Colonic mucosa (tissue), 4 donors: ENCODE data around the gene MCTP1. TPM values are rescaled to one million over a fixed set of nuclear protein-coding genes. Genes with fewer than 3 reads are reported as not detected.
A peak's percentile ranks its signal among the peaks of the same experiment; 100 is the strongest.

Experiments
- DNase-seq: peaks from one replicate; pipeline ENCODE4 v3.0.0-alpha.2; 2020
- H3K27ac ChIP-seq: fragments of 200-600 bp; one replicate; pipeline ENCODE4 v1.8.0; 2021
- H3K27me3 ChIP-seq: fragments of 200-600 bp; one replicate; pipeline ENCODE4 v1.8.0; 2021
- H3K36me3 ChIP-seq: fragments of 200-600 bp; one replicate; pipeline ENCODE4 v1.8.0; 2021
- H3K4me1 ChIP-seq: fragments of 200-600 bp; one replicate; pipeline ENCODE4 v1.8.0; 2021; ENCODE audit warnings: mild to moderate bottlenecking
- H3K4me3 ChIP-seq: fragments of 200-600 bp; one replicate; pipeline ENCODE4 v1.8.0; 2021
- H3K9ac ChIP-seq, 2 donors: one replicate each; pipeline ENCODE4 v1.7.0; 2013; ENCODE audit warnings: control low read depth in 2 of 2, low read depth in 2 of 2, low read length in 2 of 2
- H3K9me3 ChIP-seq: fragments of 200-600 bp; one replicate; pipeline ENCODE4 v1.8.0; 2021
- intact Hi-C: fragments of 100-400 bp; cut with DNase I; formaldehyde crosslinking; loops from one replicate; pipeline ENCODE4 v1.14.1; 2022
- total RNA-seq, 2 donors: library from RNA; stranded (reverse); fragmentation: NEBNext Ultra II Directional in 1 of 2; extraction: Animal tissue kit (Norgen Biotek cat#: 25700) in 1 of 2; gene quantifications; one replicate each; pipeline ENCODE4 v1.2.1, GENCODE V29; 2021
- TF ChIP-seq, protein P1 (sequence below): fragments of 200-600 bp; IDR thresholded peaks from one replicate; pipeline ENCODE4 v1.8.0; 2022; ENCODE audit warnings: antibody characterized with exemption, mild to moderate bottlenecking
- donor health status: healthy.
- donor health status: DM: no; HTN: no; CAD: no.
- donor health status: DM: no; HTN: no; CAD: no.

The MCTP1 gene
- total RNA-seq, 2 donors from 2014 or later = 2.8 to 10.3 TPM

DNA sequence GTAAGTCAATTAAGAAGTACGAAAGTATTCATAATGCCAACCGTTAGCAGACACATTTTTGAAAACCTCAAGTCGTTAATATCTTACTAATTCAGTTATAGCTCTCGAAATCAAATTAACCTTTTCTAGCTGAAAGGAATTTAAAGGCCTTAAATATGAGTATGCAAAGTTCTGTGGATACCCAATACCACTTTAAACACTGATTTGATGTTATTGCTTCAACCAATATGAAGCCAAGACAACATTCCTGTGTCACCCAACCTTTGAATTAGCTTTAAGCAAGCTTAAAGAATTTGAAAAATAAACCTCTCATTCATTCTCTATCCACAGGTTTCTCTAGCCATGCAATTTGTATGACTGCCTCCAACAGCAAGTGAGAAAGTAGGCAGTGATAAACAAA is 204.5 kb downstream of the MCTP1 start:
- peak overlapping the region; percentile 8 for H3K4me3 ChIP-seq

DNA sequence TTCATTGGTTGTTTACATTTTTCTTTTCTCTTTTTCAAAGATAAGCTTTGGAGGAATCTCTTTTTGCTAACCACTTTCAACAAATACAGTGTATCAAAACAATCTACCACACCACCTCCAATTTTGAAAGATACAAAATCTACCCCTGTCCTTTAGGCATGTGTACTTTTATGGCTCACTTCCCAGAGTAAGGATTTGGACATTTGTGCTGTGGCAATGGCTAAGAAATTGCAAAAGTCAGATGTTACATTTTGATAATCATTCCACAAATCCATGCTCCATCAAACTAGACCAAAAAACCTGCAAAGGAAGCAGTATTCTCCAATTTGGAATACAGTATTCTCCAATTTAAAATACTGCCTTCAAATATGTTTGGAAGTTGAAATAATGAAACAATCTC is 204.9 kb downstream of the MCTP1 start:
- peak overlapping the region; percentile 8 for H3K4me3 ChIP-seq
- no peak overlapping the region for H3K9ac ChIP-seq
- no peak overlapping the region for H3K27ac ChIP-seq
- TF ChIP-seq, protein P1, sequence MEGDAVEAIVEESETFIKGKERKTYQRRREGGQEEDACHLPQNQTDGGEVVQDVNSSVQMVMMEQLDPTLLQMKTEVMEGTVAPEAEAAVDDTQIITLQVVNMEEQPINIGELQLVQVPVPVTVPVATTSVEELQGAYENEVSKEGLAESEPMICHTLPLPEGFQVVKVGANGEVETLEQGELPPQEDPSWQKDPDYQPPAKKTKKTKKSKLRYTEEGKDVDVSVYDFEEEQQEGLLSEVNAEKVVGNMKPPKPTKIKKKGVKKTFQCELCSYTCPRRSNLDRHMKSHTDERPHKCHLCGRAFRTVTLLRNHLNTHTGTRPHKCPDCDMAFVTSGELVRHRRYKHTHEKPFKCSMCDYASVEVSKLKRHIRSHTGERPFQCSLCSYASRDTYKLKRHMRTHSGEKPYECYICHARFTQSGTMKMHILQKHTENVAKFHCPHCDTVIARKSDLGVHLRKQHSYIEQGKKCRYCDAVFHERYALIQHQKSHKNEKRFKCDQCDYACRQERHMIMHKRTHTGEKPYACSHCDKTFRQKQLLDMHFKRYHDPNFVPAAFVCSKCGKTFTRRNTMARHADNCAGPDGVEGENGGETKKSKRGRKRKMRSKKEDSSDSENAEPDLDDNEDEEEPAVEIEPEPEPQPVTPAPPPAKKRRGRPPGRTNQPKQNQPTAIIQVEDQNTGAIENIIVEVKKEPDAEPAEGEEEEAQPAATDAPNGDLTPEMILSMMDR = no peak
- intact Hi-C loops = no loop called here
- no peaks in the 10 kb centered on the region for H3K27me3 ChIP-seq
- no peaks in the 10 kb centered on the region for H3K9me3 ChIP-seq
- DNase-seq = no peak
- no peaks in the 10 kb centered on the region for H3K36me3 ChIP-seq
- no peaks in the 10 kb centered on the region for H3K4me1 ChIP-seq

More for the DNA sequence above, 204.5 kb downstream of the MCTP1 start:
- Histone ChIP-seq H3K9me3 (no peaks in the 10 kb centered on the region), H3K36me3 (no peaks in the 10 kb centered on the region), H3K9ac (no peak overlapping the region), H3K27me3 (no peaks in the 10 kb centered on the region), H3K27ac (no peak overlapping the region), H3K4me1 (no peaks in the 10 kb centered on the region)
- no peak for DNase-seq
- TF ChIP-seq, protein P1 = no peak
- intact Hi-C loops = no loop called here

DNA sequence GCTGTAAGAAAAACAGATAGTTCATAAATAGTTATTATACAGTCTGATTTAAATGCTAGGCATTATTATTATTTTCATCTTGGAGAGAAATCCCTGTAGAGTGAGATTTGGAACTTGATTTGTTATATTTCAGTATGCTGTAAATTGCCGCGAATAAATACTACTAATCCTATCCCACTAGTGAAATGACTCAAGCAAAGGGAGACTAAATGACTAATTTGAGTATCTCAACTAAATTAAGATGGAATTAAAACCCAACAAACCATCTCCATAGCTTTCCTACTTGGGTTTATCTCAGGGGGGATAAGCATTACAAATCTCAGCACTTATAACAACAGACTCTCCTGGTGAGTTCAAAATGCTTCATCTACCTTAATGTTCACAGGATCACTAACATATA is 206.0 kb downstream of the MCTP1 start:
- no peak overlapping the region for H3K4me3 ChIP-seq
- no peaks in the 10 kb centered on the region for H3K27me3 ChIP-seq
- no peak overlapping the region for H3K27ac ChIP-seq
- H3K4me1 ChIP-seq = no peaks in the 10 kb centered on the region
- H3K9me3 ChIP-seq = no peaks in the 10 kb centered on the region
- intact Hi-C loops = no loop called here
- DNase-seq = no peak
- TF ChIP-seq, protein P1 = no peak
- no peaks in the 10 kb centered on the region for H3K36me3 ChIP-seq
- no peak overlapping the region for H3K9ac ChIP-seq

DNA sequence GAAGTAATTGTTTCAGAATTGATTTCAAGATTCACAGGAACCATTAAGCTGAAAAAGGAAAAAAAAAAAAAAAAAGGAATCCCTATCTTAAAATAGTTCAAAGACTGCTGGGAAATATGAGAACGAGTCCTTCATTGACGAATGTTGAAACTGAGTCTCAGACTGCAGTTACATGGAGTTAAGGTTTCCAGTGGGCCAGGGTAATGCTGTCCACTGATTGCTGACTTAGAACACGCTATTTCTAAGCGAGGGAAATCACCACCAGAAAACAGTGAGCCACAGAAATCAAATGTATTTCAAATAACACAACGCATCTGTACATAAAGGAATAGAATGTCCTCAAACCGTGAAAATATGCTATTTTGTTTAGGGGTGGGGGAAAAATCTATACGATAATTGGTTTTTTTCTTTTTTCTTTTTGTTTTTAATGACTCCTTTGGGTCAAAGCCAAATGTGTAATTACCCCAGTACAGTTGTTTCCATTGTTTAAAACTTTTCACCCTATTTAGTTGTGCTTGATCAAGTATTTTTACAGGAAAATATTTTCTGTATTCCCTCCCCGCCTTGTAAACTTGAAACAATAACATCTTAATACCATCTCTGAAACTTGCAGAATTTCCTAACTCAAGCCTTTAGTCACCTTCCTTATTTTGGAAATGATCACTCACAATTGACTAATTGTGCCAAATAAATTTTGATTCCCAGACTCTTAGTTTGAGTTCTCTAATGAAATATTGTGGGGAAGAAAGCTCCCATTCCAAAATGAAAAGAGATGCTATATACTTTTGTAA is 208.3 kb downstream of the MCTP1 start:
- Histone ChIP-seq H3K9me3 (no peaks in the 10 kb centered on the region), H3K4me3 (no peak overlapping the region), H3K27ac (no peak overlapping the region), H3K9ac (no peak overlapping the region), H3K36me3 (no peaks in the 10 kb centered on the region), H3K4me1 (no peaks in the 10 kb centered on the region), H3K27me3 (no peaks in the 10 kb centered on the region)
- intact Hi-C loops = no loop called here
- TF ChIP-seq, protein P1 = no peak
- DNase-seq = no peak

DNA sequence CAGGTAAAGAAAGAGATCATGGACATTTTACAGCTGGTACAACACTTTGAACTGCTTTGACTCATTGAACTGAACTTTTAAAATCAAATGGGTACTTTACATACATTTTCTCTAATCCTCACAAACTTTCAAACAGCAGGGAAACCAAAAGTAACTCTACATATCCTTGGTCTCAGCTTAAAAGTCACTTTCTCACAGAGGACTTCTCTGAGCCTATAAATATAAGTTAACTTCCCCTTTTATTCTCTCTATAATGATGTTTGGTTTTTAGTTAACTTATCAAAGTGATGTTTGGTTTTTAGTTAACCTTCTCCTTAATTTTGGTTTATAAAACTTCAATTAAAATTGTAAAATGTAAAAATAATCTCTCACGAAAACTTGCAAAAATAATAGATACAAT is 209.8 kb downstream of the MCTP1 start:
- H3K4me1 ChIP-seq = no peaks in the 10 kb centered on the region
- DNase-seq = no peak
- H3K9me3 ChIP-seq = no peaks in the 10 kb centered on the region
- no peak overlapping the region for H3K27ac ChIP-seq
- intact Hi-C loops = no loop called here
- TF ChIP-seq, protein P1 = no peak
- H3K27me3 ChIP-seq = no peaks in the 10 kb centered on the region
- H3K4me3 ChIP-seq = no peak overlapping the region
- no peaks in the 10 kb centered on the region for H3K36me3 ChIP-seq
- H3K9ac ChIP-seq = no peak overlapping the region
